NCI-H226 (cell line): ENCODE measurements around the gene KLK11.
A peak's percentile ranks its signal among the peaks of the same experiment; 100 is the strongest.

ENCODE experiments used
- DNase-seq: peaks from one replicate; pipeline ENCODE4 v3.0.0-alpha.2; 2015

KLK11 gene, protein sequence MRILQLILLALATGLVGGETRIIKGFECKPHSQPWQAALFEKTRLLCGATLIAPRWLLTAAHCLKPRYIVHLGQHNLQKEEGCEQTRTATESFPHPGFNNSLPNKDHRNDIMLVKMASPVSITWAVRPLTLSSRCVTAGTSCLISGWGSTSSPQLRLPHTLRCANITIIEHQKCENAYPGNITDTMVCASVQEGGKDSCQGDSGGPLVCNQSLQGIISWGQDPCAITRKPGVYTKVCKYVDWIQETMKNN

GRCh38 chr19:51026554-51026831 is at the start of gene KLK11:
Gene KLK11 (minus strand): TSS chr19:51026616. CDS start chr19:51025631, 985 bp downstream.
- DNase-seq, result peak; percentile 81

DNA sequence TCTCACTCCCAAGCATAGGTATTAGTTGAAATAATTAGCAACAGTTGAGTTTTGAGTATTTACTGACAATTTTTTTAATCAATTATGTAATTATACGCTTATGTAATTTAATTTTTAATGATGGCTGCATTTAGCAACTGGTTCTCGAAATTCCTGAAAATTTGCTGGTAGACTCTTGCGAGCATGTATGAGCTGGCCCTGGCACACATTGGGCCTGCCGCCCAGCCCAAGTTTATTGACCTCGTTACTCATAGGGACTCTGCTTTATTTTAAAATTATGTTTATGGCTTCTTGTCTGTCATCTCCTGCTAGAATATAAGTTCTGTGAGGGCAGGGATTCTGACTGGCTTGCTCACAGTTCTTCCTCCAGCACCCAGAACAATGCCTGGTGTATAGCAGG is 49.6 kb upstream of the KLK11 start:
- DNase-seq, result no peak

GRCh38 chr19:51071095-51071405 is 44.6 kb upstream of the KLK11 start:
- DNase-seq, result no peak

GRCh38 chr19:51070334-51071094 is 44.1 kb upstream of the KLK11 start:
- DNase-seq, result no peak

- no peak for DNase-seq
Measured at GRCh38 chr19:51066393-51067186, 40.2 kb upstream of the KLK11 start.

DNA sequence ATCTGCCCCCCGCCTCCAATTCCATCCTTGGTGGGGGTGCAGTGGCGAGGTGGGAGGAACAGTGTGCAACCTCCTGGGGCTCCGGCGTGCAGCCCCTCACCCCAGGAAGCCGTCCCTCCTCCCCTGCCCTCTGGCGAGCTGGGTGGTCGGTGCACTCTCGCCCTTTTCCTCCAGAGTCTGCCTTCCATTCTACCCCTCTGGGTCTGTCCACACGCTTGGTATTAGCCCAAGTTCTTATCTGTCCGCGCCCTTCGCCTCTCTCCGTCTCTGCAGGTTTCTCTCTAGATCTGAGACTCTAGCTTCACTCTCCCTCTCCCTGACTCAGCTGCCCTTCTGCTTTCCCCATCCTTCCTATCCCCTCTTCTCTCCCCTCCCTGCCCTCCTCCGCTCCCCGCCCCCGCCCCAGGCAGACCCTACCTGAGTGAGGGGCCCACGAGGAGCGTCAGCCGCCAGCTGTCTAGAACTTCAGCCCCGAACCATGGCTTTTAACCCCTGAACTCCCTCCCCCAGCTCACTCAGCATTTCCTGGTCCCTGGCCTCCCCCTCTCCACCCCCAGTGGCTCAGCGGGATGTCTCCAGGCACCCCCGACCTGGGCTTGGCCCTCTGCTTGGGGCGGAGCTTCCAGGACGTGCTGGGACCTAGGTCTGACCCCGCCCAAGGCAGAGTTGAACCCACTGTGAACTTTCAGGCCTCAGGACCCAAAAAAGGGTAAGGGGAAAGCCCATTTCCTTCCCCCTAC is 39.0 kb upstream of the KLK11 start:
- no peak for DNase-seq

- peak; percentile 20 for DNase-seq
Measured at GRCh38 chr19:51064534-51065220, 38.3 kb upstream of the KLK11 start, which contains the start of gene KLK13. Gene KLK13 (minus strand): TSS chr19:51065092. CDS start chr19:51065067, 25 bp downstream.

GRCh38 chr19:51063664-51064063 is 37.2 kb upstream of the KLK11 start:
- DNase-seq, result no peak

DNA sequence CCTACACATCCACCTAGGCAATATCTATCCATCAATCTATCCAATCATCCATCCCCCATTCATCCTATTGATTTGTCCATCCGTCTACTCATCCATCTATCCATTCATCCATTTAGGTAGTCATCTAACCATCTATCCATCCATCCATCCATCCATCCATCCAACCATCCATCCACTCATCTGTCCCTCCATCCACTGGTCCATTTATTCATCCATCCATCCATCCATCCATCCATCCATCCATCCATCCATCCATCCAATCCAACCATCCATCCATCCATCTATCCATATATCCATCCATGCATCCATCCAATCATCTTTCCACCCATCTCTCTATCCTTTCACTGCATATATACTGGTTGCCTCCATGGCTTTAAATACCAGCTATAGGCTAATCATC is 34.6 kb upstream of the KLK11 start:
- DNase-seq, result no peak

DNA sequence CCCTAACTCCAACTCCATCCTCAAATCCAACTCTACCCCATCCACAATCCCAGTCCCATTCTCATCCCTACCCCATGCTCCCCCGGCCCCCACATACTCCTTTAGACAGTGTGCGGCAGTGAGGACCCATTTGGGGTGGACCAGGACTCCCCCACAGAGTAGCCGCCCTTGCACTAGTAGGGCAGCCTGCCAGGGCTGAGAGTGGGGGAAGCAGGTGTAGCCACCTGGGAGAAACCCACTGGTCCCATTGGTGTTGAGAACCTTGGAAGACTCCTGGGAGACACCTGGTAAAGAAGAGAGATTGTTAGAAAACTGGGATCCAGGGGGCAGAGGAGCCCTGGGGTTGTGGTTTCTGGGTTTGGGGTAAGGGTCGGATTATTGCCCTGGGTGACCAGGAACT is 33.9 kb upstream of the KLK11 start:
- no peak for DNase-seq

DNA sequence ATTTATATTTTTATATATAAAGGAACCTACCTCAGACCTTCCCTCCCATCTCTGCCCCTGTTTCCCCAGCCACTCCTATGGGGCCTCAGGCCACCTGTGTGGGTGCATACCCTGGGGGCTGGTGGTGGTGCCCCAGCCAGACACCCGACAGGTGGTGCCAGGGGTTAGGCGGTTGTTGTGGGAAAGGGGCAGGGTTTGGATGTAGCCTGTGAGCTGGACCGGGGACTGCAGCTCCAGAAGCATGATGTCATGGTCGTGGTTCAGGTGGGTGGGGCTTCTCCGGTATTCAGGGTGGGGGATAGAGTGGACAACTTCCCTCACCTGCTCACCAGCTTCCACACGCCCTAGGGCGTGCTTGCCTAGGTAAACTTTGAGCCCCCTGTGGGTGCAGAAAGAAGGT is 33.3 kb upstream of the KLK11 start:
- DNase-seq, result no peak

DNA sequence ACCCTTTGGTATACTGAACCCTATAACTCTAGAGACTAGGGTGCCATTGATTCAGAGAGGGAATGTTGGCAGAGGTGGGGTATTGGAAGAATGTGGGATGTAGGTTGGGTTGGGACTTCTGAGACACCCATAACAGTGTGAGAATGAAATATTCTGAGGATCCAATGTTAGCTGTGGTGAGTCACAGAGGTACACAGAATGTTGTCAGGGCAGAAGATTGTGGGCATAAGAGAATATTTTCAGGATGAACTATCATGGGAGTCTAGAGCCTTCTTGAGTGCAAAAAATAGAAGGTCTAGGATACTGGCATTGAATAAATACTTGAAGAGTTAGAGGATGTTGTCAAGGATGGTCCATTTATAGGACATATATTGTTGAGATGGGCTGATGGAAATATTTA is 29.4 kb upstream of the KLK11 start:
- peak; percentile 13 for DNase-seq

GRCh38 chr19:51047031-51047335 is 20.6 kb upstream of the KLK11 start:
- no peak for DNase-seq

- no peak for DNase-seq
Measured at GRCh38 chr19:51044327-51044726, 17.9 kb upstream of the KLK11 start.

- DNase-seq, result no peak
Measured at GRCh38 chr19:51043497-51043896, 17.1 kb upstream of the KLK11 start.

DNA sequence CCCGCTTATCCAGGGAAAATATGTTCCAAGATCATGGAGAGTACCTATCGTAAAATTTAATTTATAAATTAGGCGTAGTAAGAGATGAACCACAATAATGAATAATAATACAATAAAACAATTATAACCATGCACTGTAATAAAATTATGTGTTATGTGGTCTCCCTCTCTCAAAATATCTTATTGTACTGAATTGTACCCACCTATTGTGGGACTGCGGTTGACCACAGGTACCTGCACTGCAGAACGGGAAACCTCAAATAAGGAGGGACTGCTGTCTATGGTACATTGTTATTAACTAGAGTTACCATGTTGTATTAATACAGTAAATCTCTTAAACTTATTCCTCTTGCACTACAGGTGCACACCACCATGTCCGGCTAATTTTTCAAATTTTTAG is 13.7 kb upstream of the KLK11 start:
- no peak for DNase-seq

DNA sequence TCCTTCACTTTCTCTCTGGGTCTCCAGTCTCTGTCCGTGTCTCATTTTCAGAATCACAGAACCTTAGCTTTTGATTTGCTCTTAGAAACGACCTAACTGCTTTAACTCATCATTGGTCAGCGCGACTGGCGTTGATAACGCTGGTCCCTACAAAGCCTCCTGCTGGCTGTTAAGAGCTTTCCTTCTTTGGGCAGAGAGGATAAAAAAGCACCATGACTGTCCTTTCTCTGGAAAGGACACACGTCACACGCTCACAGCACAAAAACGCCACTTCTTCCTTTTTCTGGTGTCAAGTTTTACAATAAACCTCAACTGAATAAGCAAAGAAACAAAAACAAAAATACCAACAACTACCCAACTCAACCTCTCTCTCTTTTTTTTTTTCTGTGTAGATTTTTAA is 10.1 kb upstream of the KLK11 start:
- no peak for DNase-seq

GRCh38 chr19:51034704-51035103 is 8.3 kb upstream of the KLK11 start, which contains the start of gene KLK12:
Gene KLK12 (minus strand): TSS chr19:51035002. CDS start chr19:51034621, 381 bp downstream.
- no peak for DNase-seq

GRCh38 chr19:51031880-51032225 is 5.4 kb upstream of the KLK11 start:
- DNase-seq, result no peak

DNA sequence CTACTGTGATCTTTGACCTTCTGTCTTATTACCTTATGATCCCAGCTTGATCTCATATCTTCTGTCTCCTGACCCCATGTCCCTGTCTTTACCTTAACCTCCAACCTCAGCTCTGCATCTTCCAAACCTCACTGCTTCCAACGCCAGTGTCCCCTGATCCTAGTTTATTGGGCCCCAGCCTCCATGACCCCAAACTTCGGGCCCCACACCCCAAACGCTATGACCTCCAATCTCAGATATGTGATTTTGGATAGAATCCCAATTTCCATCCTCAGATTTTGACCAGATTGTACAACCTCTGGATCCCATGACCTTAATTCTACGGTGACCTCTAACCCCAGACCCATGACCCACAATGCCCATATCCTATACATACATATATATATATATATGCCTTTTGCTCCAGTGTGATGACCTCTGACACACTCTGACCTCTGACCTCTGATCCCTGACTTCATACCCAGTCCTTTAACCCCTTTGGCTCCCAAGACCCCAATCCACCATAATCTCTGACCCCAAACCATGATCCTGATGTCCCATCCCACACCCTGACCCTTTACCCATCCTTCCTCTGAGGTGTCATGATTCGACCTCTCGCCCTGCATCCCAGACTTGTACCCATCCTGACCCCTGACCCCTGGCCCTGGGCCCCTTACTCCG is 4.9 kb upstream of the KLK11 start:
- DNase-seq, result no peak

DNA sequence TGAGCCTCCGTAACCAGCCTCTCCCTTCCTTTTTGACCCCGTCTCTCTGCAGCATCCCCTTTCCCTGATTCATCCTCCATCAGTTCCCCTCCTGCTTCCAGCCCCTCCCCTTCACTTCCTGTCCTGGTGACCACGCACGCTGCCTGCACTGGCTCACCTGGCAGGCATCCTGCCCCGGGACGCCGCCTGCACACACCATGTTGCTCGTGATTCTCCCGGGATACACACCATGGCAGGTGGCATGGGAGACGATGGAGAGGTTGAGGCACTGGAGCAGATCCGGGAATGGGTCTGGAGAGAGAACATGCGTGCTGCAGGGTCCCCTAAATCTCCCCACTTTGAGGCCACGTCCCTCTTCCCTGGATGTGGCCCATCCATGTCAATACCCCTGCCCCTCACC is 4.2 kb upstream of the KLK11 start:
- no peak for DNase-seq

DNA sequence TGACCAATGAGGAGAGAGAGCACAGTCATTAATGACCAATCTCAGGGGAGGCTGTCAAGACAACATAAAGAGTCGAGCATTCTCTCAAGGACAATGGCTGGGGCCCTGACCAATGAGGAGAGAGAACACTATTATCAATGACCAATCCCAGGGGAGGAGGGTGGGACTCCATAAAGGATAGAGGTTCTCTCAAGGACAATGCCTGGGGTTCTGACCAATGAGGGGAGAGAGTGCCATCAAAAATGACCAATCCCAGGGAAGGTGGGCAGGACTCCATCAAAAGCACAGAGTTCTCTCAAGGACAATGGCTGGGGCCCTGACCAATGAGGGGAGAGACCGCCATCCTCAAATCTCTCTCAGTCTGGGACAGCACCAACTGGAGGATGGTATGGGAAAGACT is 3.3 kb upstream of the KLK11 start:
- DNase-seq, result peak; percentile 7
